Esophagus muscularis mucosa (tissue), 3 donors: Measurements from ENCODE around the gene AGPAT4.

Experiments used
- POLR2A ChIP-seq: fragments of 450-650 bp; IDR thresholded peaks from one replicate; pipeline ENCODE4 v1.6.1; 2017; ENCODE audit warnings: antibody characterized with exemption, moderate library complexity, mild to moderate bottlenecking, low read depth
- POLR2AphosphoS5 ChIP-seq, 2 donors: sonication (generic); formaldehyde crosslinking; IDR thresholded peaks; one replicate each; pipeline ENCODE4 v1.6.1; 2017; ENCODE audit warnings: antibody characterized with exemption in 2 of 2
- TF ChIP-seq, protein P1 (sequence below), 3 experiments: fragments of 200-600 bp in 2 of 3; fragments of 450-650 bp in 1 of 3; sonication (generic) in 2 of 3; IDR thresholded peaks; one replicate each; pipeline ENCODE4 v1.5.1; 2017 to 2019; ENCODE audit warnings: antibody characterized with exemption in 3 of 3, mild to moderate bottlenecking in 2 of 3, moderate library complexity in 1 of 3

- TF ChIP-seq POLR2A: no peak
- TF ChIP-seq, protein P1, sequence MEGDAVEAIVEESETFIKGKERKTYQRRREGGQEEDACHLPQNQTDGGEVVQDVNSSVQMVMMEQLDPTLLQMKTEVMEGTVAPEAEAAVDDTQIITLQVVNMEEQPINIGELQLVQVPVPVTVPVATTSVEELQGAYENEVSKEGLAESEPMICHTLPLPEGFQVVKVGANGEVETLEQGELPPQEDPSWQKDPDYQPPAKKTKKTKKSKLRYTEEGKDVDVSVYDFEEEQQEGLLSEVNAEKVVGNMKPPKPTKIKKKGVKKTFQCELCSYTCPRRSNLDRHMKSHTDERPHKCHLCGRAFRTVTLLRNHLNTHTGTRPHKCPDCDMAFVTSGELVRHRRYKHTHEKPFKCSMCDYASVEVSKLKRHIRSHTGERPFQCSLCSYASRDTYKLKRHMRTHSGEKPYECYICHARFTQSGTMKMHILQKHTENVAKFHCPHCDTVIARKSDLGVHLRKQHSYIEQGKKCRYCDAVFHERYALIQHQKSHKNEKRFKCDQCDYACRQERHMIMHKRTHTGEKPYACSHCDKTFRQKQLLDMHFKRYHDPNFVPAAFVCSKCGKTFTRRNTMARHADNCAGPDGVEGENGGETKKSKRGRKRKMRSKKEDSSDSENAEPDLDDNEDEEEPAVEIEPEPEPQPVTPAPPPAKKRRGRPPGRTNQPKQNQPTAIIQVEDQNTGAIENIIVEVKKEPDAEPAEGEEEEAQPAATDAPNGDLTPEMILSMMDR (IDR thresholded peaks at IDR 0.05): no peak
- no peak for TF ChIP-seq POLR2AphosphoS5 (IDR thresholded peaks at IDR 0.05)
These were observed 173.8 kb downstream of the AGPAT4 start for GRCh38 chr6:161100072-161100471.
